Astrocyte of the spinal cord (primary cell): ENCODE measurements around the gene KCNQ5.

ENCODE experiments used
- DNase-seq: peaks from one replicate; pipeline ENCODE4 v3.0.0; 2011; ENCODE audit warnings: low read depth, low spot score
- H3K4me3 ChIP-seq: 2 replicates; pipeline ENCODE4 v1.5.1; 2011; ENCODE audit warnings: low read depth, mild to moderate bottlenecking, low read length, moderate library complexity
- CTCF ChIP-seq: IDR thresholded peaks from 2 replicates; pipeline ENCODE4 v1.5.1; 2012; ENCODE audit warnings: low read depth, mild to moderate bottlenecking, low read length, inconsistent platforms
- in situ Hi-C: cut with HindIII; loops from 2 replicates; pipeline ENCODE4 v1.10.0; 2017; ENCODE audit warnings: low sequenced_read_pairs

The KCNQ5 gene

GRCh38 chr6:72857791-72858585, 236.1 kb downstream of the KCNQ5 start:
- no peak overlapping the region for H3K4me3 ChIP-seq
- DNase-seq = peak; percentile 67
- in situ Hi-C loops = no loop called here
- no peak for TF ChIP-seq CTCF

DNA sequence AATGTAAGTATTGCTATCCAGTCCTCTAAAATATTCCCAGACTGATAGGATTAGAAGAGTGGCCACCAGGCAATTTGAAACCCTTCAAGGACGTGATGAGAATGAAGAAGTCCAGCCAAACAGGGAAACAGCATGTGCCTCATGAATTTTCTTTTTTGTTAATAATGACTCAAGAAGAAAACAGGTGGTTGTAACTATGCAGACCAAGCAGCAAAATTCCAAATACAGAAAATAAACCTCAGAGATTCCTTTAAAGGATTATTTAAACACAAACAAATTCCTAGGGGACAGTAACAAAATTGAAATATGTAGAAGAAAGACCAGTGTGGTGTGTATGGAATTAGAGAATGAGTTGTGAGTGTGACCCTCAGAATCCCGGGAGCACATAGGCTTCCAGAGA, 239.2 kb downstream of the KCNQ5 start:
- no peak for TF ChIP-seq CTCF
- no peak overlapping the region for H3K4me3 ChIP-seq
- peak; percentile 56 for DNase-seq
- in situ Hi-C loops = no loop called here

DNA sequence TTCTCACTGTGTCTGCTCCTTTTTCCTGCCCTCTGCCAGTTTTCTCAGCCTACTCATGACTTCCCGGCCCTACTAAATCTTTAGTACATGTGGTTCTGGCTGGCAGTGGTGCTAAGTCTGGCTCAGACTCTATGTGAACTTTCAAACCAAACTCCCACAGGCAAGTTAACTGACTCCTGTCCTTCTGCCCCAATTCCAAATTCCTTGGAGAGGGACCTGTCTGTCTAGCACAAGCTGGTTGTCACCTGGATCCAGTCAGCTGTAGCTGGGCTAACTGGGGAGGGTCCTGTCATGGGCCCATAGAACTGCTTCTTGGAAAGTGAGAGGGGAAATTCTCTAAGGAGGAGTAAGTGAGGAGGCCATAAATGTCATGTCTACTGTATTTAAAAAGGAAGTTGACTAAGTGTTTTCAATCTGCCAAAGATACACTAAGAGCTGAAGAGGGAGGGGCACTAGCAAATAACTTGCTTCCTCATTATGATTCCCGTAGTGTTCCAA, 240.1 kb downstream of the KCNQ5 start:
- H3K4me3 ChIP-seq = no peak overlapping the region
- TF ChIP-seq CTCF = no peak
- in situ Hi-C loops = no loop called here
- peak; percentile 69 for DNase-seq

- TF ChIP-seq CTCF = no peak
- no peak for DNase-seq
- in situ Hi-C loops = no loop called here
- H3K4me3 ChIP-seq = no peak overlapping the region
These were observed 241.3 kb downstream of the KCNQ5 start for GRCh38 chr6:72863131-72863530.

DNA sequence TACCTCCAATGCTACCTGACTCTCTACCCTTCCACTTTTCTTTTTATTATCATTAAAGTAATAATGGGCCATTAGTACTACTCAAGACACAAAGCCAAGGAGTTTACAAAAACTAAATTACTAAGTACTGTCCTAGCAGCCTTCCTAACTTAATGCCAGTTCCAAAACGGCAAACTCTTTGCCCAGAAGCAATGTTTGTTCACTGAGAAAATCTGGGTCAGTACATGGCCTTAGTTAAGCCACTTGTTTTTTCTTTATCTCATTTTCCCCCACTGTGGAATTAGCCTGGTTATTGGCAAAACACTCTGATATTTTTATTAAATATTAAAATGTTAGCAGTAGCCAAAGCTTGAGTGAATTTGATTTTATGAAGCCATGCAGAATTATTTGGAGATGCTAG, 242.4 kb downstream of the KCNQ5 start:
- in situ Hi-C loops = no loop called here
- TF ChIP-seq CTCF = no peak
- no peak for DNase-seq
- H3K4me3 ChIP-seq = no peak overlapping the region

GRCh38 chr6:72864799-72865198, 242.9 kb downstream of the KCNQ5 start:
- in situ Hi-C loops = no loop called here
- H3K4me3 ChIP-seq = no peak overlapping the region
- TF ChIP-seq CTCF = no peak
- DNase-seq = no peak
